Stimulated activated CD4-positive, alpha-beta T cell treated with anti-CD3 and anti-CD28 coated beads, Interleukin-4, amount 100 ng/mL, for 24 hours (primary cell): ENCODE measurements around the gene LRRN3.

Experiments
- DNase-seq: peaks from one replicate; pipeline ENCODE4 v3.0.0-alpha.2; 2020

The LRRN3 gene

DNA sequence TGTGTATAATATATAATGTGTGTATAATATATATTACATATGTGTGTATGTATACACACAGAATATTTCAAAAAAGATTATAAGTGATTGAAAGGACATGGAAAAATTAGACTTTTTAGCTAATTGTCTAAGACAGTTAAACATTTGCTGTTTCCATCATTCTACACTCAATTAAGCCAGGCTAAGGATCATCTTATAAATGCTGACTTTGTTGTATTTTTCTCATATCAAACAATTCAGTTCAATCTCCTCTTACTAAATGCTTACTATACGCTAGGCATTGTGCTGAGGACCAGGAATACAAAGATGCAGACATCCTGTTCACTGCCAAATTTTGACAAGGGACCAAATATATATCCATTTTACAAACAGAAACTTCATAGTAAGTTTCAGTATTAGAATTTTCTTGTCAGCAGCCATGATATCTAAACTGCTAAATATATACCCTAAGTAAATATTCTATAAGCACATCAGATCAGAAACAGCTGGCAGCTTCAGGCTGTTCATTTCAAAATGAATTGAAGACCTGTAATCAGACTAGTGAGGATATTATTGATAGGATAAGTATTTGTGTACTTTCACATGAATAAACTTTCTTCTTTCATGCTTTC is 10.3 kb upstream of the LRRN3 start:
- DNase-seq: no peak

DNA sequence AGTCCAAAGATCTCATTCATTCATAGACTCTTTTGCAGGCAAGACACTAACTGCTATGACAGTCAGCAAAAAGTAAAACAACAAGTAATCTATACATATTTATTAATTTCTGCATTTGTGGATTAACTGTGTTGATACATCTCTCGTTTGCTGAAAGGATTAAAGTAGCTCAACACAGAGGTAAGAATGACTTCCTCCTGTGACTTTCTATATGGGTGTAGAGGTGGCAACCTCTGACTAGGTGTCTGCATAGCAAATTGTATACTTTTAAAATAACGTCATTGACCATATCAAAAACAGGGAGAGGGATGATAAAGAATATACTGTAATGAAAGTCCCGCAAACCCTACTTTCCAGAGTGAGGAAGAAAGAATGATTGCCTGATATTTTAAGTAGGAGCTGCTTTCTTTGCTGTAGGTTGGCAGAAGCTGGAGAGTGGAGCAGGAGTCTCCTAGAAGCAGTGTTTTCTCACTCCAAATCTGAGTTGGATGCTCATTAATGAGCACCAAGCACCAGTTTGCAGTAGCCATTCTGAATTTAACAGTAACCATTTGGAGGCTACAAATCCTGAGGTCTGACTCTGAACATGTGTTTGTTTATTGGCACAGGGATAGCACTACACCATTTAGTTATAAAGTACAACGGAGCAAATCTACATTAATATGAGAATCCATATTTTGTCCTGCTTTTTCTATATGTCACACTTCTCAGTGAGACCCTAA is 9.2 kb upstream of the LRRN3 start:
- DNase-seq: no peak

DNA sequence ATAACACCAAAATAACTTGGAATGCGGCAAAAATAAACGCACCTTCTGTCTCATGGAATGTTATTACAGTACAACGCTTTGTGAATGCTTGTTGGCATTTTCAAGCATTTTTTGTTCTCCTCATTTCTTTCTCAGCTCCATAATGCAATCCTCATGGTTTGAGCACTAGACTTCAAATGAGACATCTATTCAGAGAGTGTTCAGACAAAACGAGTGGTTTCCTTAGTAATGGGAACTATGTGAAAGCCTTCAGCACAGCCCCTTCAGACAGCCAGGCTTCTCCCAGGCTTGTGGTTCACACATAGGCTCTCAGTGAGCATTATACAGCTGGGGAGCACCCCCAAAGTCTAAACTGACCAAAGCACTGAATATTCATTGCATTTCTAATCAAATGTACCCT is 8.6 kb upstream of the LRRN3 start:
- DNase-seq: no peak

DNA sequence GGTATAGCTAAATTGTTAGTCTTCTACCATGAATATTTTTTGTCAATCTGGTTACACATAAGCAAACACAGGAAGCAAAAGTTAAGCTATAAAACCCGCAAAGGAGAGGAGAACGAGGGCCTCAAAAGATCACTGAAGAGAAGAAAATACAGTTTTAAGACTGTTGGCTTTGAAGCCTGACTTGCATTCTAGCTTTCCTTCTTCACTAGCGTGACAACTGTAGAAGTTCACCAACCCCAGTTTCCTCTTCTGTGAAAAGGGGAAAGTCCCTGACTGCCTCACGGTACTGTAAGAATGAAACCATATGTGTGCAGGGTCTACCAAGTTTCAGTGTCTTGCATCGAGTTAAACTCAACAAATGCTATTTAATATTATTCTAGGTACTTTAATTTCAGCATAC is 7.5 kb upstream of the LRRN3 start:
- peak; percentile 73 for DNase-seq

DNA sequence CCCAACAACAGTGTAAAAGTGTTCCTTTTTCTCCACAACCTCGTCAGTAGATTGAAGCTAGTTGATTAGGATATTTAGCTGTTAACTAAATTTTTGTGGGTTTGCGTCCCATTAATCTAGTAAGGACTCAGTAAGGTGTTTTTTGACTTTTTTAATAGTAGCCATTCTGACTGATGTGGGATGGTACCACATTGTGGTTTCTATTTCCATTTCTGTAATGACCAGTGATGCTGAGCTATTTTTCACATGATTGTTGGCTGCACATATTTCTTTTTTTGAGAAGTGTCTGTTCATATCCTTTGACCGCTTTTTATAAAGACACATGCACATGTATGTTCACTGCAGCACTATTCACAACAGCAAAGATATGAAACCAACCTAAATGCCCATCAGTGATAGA is 5.6 kb upstream of the LRRN3 start:
- no peak for DNase-seq

DNA sequence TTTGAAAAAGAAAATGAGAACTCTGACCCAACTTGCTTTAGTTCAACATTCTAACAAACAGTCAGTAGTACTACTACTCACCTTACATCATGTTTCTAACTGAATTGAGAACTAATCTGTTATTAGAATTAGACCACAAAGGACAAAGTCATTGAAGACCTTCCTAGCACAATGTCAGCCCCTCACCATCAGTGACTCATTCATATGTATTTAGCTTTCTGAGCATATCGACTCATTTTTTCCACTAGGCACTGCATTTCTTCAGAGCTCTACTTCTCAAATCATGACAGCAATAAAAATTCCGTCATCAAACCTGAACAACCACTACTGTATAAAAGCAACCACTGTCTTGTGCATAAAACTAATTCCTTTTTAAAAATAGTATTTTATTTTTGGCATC is 4.4 kb upstream of the LRRN3 start:
- DNase-seq: peak; percentile 47

DNA sequence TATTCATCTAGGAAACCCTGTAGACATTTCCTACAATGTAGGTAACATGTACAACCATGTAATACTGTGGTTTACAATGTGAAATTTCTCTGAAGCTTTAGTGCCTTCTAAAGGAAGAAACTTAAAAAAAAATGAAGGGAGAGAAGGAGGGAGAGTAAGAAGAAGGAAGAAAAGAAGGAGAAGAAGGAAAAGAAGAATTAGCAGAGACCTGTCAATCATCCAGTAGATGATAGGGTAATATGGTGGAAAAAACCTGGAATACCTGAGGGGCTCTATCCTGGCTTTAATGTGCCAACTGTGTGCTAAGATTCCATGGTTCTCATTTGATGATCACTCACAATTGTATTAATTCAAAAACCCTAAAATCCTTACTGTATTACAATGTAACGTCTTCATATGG is 2.6 kb upstream of the LRRN3 start:
- no peak for DNase-seq

DNA sequence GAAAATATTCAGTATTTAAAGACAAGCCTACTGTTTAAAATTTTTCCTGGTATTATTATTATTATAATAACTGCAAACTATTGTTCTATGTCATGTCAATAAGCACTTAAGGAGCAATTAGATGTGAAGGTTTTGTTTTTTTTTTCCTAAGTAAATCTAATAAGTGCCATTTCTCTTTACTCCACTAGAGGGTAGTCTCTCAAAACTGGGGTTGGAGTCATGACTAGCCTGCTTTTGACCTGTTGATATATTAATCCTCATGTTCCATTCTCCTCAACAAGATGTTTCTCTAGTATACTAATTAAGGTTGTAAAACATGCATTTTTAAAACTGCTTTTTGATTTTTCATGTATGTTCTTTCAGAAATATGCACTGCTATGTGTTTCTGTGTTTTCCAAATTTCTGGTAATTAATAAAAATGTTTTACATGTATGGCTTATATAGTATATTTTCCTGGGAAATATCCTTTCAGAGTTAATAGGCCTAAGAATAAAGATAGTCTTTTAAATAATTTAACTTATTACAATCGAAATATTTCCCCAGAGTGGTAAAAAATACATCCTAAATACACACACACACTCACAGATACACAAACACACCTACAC is 1.0 kb upstream of the LRRN3 start:
- no peak for DNase-seq

DNA sequence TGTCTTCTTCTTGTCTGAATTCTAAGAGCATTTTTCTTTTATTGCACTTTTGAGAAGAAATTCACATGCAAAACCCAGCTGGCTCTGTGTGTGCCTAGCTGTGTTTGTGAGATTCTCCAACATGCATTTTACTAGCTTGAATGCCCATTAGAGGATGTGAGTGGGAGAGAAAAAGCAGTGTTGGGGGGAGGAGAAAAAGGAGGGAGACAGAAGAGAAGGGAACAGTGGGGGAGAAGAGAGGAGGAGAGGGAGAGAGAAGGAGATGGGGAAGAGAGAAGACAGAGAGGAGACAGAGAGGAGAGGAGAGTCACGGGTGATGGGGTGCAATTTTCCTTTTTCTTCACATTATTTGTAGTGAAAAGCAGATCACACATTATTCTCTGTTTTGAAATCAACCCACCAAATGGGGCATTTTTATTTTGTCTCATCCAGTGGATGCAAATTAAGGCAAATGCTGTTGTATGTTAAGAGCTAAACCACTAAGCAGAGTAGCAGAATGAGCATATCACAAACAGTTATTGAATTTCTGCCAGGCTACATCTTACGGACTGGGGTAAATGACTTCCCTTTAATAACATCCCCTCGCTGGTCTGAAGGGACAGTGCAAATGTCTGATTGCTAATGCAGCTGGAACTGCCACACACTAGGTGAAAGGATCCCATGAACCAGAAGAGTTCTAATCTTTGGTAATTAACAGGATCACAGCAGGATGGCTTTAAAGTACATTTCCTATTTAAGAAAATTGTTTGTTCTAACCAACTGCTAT is 849 bp downstream of the LRRN3 start:
- DNase-seq: no peak

DNA sequence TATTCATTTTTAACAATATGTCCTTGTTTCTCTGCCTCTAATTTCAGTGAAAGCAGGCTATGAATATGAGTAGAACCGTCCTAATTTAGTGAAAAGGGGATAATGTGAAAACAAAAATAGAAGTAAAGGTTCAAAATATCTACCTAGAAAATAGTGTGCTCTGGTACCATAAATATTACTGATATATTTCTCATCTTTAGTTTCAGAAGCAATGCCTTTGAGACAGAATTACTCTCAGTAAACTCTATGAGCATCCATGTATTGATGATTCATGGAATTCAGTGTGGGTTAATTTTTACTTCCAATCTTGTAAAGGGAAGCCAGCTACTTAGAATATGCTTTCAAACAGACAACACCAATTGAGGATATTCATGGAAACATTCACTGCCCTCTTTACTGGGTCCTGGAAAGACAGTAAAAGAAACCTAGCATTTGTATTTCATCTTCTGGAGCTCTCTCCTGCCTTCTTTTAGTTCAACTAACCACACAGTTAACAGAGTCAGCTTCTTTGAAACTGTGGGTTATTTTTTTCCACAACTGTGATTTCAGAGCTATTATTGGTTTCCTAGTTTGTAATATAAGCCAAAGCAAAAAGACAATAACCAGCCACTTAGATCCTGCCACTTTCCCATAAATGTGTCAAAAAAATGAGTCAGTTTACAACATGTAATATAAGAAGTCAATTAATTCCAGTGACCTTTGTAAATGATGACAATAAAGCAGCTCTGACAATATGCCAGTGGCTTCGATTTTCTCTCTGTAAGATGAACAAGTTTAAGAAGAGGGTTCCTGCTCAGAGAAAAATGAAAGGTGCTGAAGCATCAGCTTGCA is 1.7 kb downstream of the LRRN3 start:
- DNase-seq: no peak

DNA sequence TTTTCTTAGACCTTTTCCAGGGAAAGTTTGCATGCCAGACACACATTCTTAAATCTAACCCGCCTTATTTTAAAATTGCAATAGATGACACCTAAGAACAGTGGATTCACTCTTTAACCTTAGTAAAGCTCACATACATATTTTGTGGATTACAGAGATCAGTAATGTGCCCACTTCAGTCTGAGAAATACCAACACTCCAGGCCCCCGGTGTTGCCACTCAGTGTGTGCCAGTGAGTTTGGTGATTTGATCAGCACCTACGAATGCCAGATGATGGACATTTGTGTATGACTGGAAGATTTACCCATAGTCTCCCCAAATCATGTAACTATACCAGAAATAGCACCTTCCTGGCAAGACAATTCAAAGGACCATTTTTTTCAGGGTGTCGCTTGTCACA is 2.6 kb downstream of the LRRN3 start:
- no peak for DNase-seq

DNA sequence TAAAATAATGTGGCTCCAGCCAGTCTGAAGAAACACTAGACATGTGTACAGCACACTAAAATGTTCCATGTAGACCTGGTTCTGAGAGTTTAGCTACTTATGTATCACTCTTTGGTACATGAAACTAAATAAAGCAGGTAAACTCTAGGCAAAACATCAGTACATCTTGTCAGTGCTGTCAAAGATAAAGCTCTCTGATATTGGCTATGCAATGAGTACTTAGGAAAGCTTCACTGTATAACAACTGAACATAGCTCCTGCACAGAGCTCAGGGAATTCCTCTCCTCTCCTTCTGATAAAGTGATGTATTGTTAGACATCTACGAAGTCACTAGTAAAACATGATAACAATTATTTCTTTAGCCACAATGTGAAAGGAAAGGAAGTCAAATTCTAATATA is 3.5 kb downstream of the LRRN3 start:
- no peak for DNase-seq

DNA sequence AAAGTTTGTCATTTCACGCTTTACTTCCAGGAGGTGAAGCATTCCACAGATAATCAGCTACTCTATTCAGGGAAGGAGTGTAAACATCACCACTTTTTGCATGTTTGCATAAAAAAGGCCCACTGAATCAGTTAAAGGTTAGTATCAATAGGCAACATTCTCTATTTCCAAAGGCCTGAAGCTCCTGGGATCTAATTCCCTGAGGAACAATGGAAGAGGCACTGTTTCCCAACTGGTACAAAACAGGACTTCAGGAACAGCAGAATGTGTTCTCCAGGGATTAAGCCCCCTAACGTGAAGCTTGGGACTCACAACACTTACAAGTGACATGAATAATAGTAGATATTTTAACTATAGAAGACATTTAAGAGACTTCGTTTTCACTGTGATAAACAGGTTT is 6.1 kb downstream of the LRRN3 start:
- no peak for DNase-seq

DNA sequence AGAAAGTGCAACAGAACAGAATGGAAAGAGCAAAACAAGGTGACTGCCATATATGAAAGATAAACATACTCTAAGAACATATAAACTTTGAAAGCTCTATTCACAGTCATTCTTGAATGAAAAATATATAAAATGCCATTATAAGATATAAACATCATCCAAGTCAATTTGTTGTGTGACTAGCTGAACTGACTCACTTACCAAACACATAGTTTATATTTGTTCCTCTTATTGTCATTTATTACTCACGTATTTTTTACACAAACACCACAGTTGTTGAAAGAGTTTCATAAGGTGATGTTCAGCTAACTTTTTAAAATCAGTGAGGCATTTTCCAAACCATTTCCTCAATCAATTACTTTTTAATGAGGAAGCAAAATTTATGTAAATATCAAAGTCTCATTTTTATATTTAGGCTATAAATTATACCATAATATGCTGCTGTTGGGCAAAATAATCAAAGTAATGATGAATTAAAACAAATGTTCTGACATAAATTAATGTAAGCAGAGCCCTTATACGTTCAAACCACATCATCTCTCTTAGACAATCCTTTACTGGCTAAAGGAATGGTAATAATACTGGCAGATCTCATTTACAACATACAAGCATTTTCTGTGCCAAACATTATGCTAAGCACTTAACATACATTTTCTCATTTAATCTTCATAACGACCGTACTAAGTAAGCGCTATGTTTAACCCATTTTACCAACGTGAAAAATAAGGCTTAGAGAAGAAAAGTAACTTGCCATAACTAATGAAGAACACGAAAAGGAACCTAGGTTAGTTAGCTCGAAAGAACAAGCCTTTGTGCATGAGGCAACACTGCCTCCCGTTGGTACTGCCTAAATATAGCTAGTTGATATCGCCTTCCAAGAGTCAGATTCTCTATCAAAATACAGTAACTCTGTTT is 7.3 kb downstream of the LRRN3 start:
- peak; percentile 69 for DNase-seq

DNA sequence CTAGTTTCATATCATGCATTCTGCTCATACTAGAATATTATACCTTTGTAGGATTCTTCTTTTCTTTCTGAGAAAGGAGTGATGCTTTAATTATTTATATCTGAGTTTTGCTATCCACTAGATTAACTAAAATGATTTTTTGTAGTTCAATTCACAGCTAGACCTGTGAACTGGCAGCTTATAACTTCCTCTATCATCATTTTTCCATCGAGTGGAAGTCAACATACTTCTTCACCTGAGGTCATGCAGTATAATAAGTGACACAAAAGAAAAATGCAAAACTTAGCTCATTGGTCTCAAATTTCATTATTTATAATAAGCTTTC is 8.0 kb downstream of the LRRN3 start:
- no peak for DNase-seq

DNA sequence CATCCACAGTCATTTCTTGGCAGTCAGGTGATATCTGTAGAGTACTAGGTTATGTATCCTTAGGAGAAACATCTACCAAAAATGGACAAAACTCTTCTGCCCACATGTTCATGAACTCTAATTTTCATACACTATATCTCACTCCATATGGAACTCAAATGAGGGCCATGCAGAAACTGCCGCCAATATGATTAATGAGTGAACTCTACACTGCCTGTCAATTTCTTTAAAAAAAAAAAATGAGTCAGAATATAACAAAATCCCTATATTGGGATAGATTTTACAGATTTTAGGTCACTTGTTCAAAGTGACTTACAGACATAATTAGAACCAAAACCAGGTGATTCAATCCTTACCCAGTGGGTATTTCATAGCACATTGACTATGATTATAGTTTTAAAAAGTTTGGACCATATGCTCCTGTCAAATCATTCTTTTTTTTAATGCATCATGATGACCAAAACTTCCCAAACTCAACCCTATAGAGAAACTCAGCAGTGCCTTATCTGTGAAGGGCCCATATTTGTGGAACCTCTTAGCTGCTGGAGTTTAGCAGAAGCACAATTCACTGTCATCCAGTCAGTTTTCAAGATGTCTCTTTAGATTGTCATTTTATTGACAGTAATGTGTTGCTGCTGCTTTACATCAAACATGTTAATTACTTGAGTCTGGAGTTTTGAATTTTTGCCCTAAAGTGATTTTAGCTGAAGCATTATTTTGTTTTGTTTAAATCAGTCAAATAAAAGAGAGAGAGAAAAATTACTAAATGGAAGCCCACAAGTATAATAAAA is 11.1 kb downstream of the LRRN3 start:
- DNase-seq: no peak

DNA sequence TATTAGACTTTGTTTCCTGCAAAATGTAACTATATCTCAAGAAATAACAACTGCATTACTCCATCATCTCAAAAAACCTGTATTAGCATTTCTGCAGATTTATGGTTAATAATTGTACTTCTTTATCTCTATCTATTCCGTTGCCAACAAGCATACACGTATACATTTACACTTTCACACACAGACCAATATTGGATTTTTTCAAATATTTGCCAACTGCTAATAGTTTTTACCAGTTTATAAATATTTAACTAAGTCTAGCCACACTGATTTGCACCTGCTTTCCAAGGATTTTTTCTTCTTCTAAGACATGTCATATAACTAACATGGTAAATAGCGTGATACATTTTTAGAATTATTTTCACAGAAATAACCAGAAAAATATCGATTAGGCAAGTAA is 12.2 kb downstream of the LRRN3 start:
- no peak for DNase-seq

DNA sequence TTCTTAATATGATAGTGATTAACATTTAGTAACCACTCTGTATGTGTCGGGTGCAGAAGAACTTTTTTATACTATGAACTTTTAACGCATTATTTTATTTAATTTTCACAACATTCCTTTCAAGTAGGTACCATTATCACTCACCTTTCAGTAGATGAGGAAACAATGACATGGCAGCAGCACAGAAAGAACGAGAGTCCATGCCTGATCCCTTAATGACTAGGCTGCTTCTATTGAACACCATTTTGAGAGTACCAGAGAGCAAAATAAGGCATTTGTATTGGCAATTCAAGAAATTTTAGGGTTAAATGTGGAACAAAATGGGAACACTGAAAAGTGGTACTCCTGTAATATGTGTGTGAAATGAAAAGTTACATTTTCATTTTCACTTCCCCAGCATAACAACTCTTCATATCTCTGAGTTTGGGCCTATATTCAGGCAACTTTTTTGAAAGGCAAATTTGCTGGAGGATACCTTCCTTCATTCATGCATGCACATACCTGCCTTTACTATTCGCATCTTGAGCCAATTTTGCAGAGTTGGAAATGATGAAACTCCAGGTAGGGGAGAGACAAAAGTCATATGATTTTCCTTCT is 12.8 kb downstream of the LRRN3 start:
- no peak for DNase-seq

DNA sequence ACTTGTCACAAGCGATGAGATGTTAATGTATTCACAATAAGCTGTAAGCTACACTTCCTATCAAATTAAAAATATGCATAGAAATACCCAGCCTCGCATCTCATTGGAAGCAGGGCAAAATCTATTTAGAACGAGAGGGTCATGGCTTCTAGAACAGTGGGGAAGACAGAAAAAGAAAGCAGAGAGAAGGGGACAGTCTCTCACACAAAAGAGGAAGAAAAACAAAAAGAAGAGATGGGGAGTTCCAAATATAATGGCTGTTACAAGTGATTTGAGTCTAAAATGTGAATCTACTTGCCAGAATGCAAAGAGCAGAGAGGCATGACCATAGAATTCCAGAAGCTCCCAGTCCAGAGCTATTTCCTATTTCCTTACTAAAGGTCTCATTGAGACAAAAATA is 13.8 kb downstream of the LRRN3 start:
- DNase-seq: no peak

DNA sequence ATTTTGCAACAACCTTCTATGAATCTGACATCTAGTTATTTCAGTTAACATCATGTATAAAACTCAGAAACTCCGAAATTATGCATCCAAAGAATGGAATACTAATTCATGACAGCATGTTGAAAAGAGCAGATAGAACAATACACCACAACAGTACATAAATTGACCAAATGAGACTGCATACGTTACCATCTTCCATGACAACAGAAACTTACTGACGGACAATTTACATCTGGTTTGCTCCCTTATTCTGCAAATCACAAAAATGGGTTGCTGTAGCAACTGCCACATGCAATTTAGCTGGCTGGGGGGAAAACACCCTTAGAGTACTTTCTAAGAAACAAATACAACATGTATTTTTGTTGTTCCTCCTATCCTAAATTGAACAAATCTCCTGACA is 14.3 kb downstream of the LRRN3 start:
- DNase-seq: no peak

DNA sequence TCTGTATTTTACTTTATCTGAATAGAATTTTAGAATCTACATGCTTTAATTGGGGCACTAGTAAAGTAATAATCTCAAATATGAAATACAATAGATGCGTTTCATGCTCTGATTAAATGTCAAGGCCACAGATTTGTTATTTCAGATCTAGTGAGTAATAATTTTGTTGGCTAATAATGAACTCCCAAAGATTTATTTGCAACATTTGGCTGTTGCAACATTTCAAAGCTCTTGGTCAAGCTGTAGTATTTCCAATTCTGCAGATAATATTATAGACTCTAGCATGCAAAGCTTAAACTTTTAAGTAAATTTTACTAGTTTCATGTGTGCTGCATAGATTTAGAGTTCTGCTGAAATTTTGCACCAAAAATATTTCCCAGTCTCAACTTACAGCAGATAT is 16.7 kb downstream of the LRRN3 start:
- DNase-seq: no peak
